GM12892 (cell line): ENCODE measurements around the gene METTL26.

ENCODE experiments used
- POLR2A ChIP-seq: IDR thresholded peaks from 2 replicates; pipeline ENCODE4 v1.6.1; 2011; ENCODE audit warnings: low read depth, low read length, control low read depth
- TAF1 ChIP-seq: IDR thresholded peaks from 2 replicates; pipeline ENCODE4 v1.6.1; 2011; ENCODE audit warnings: low read depth, mild to moderate bottlenecking, control low read depth, low read length, borderline replicate concordance

DNA sequence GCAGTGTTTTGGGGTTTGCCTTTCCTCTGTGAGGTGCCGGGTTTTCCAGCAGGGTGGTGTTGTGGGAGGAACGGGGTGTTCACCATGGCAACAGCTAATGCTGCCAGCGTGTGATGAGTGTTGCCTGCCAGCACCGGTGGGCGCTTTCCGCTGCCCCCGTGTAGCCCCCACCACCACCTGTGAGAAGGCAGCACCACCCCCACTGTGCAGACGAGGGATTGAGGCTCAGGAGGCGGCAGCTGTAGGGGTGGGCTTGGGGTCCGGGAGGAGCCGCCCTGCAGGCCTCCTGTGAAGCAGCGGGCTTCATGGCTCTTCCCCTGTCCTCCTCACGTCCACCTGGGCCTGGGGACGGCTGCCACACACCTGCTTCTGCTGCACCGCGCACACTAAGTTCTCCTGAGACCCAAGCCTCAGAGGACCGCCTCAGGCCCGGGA lies 41.0 kb downstream of the METTL26 start:
- TF ChIP-seq TAF1 (no peak), POLR2A (no peak)
